HPDE6-E6E7 (cell line): ENCODE data around the gene AOC3.
"Not testable (repeated sequence)": the region's sequence is repeated elsewhere in the genome, so short reads cannot be mapped to it uniquely, and the experiment has no call there.

Experiments
- DNase-seq: peaks from one replicate; pipeline ENCODE4 v3.0.0; 2011; ENCODE audit warnings: missing footprints; ENCODE audit errors: extremely low spot score

Gene AOC3

DNA sequence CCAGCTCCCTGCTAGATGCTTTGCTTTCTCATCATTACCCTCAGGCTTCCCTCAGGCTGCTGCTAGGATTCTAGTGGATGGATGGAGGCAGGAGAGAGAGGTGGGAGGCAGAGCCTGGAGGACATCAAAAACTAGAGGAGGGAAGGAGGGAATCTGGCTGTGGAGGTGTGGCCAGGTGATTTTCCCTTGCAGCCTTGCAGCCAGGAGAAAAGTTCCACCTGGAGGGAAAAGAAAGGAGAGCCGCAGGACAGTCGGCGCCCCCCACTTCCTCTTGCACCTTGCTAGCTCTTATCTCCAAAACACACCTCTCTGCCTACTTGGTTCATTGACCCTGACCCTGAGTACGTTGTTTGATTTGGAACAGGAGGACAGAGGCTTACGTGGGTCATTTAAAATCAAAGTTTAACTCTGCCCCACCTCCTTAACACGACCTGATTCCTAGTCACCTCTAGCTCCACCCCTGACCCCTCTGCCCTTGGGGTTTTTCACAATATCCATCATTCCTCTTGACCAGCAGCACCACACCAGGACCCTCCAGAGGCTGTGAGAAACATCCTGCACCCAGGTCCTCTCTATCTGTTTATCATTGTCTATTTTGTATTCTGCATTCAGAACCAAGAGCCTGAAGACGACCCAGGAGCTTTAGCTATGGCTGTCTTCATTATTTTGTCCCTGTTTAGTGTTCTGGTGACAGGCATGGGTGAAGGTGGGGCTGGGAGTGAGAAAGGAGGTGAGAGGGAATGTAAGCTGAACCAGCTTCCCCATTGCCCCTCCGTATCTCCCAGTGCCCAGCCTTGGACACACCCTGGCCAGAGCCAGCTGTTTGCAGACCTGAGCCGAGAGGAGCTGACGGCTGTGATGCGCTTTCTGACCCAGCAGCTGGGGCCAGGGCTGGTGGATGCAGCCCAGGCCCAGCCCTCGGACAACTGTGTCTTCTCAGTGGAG, 15.9 kb downstream of the AOC3 start:
- DNase-seq, result no peak

DNA sequence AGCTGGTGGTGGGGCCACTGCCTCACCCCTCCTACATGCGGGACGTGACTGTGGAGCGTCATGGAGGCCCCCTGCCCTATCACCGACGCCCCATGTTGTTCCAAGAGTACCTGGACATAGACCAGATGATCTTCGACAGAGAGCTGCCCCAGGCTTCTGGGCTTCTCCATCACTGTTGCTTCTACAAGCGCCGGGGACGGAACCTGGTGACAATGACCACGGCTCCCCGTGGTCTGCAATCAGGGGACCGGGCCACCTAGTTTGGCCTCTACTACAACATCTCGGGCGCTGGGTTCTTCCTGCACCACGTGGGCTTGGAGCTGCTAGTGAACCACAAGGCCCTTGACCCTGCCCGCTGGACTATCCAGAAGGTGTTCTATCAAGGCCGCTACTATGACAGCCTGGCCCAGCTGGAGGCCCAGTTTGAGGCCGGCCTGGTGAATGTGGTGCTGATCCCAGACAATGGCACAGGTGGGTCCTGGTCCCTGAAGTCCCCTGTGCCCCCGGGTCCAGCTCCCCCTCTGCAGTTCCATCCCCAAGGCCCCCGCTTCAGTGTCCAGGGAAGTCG, 16.8 kb downstream of the AOC3 start:
- not testable (repeated sequence) for DNase-seq

DNA sequence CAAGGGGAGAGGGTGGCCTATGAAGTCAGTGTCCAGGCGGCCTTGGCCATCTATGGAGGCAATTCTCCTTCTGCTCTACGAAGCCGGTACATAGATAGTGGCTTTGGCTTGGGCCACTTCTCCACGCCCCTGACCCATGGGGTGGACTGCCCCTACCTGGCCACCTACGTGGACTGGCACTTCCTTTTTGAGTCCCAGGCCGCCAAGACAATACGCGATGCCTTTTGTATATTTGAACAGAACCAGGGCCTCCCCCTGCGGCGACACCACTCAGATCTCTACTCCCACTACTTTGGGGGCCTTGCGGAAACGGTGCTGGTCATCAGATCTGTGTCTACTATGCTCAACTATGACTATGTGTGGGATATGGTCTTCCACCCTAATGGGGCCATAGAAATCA, 17.3 kb downstream of the AOC3 start:
- DNase-seq, result no peak

DNA sequence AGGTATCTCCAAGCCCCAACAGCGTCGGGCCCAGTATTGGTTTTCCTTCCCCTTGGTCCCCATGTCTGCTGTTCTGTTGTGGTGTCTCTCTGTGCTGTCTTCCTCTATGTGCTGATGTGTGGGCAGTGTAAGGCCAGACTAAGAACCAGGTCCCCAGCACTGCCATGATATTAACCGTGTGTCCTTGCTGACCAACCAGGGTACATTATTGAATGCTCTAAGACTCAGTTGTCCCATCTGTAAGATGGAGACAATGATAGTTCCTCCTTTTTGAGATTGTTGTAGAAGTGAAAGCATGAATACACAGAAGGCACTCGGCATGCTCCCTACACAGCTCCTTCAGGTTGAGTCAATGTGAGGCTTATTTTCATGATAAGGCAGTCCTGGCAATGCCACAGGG, 20.6 kb downstream of the AOC3 start:
- DNase-seq, result no peak

DNA sequence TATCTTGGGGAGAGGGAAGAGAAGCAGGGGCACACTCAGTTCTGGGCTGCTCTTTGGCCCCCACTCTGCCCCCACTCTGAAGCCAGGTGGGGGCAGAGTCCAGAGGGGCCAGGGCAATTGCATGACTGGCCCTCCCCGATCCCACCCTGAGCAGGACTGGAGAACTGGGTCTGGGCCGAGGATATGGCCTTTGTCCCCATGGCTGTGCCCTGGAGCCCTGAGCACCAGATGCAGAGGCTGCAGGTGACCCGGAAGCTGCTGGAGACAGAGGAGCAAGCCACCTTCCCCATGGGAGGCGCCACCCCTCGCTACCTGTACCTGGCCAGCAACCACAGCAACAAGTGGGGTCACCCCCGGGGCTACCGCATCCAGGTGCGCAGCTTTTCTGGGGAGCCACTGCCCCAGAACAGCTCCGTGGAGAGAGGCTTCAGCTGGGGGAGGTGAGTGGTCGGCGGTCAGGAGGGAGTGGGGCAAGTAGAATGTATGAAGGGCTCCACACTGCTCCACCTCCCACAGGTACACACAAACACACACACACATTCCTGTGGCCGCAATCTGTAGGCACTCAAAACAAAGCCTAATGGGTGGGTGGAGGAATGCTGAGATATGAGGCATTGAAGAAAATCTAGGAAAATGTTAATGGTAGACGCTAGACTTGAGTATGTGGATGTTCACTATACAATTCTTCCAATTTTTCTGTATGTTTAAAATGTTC, 21.4 kb downstream of the AOC3 start:
- no peak for DNase-seq

DNA sequence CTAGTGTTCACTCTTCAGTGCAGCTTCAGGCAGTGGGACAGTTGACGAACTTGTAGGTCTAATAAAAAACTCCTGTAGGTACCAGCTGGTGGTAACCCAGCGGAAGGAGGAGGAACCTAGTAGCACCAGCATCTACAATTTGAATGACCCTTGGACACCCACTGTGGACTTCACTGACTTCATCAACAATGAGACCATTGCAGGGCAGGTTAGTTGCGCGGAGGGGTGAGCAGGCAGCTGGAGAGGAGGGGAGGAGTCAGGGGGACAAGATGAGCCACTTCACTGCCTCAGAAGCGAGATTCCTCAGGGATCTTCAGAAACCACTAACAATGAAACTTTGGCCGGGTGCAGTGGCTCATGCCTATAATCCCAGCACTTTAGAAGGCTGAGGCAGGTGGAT, 22.3 kb downstream of the AOC3 start:
- DNase-seq, result no peak

DNA sequence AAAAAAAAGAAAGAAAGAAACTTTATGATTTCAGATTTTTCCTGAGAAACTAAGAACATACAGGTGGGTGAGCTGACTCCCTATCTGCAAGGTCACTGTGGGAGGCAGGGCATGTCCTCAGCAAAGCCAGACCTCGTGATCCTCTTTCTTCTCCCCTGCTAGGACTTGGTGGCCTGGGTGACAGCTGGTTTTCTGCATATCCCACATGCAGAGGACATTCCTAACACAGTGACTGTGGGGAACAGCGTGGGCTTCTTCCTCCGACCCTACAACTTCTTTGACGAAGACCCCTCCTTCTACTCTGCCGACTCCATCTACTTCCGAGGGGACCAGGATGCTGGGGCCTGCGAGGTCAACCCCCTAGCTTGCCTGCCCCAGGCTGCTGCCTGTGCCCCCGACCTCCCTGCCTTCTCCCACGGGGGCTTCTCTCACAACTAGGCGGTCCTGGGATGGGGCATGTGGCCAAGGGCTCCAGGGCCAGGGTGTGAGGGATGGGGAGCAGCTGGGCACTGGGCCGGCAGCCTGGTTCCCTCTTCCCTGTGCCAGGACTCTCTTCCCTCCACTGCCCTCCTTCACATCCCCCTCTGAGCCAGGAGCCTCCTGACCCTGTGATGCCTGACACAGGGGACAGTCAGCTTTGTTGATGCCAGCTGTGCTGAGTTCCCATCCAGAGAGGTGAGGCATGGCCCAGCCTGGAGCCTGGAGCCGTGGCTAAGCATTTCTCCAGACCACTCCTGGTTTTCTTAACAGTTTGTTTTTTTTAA, 23.1 kb downstream of the AOC3 start:
- not testable (repeated sequence) for DNase-seq

DNA sequence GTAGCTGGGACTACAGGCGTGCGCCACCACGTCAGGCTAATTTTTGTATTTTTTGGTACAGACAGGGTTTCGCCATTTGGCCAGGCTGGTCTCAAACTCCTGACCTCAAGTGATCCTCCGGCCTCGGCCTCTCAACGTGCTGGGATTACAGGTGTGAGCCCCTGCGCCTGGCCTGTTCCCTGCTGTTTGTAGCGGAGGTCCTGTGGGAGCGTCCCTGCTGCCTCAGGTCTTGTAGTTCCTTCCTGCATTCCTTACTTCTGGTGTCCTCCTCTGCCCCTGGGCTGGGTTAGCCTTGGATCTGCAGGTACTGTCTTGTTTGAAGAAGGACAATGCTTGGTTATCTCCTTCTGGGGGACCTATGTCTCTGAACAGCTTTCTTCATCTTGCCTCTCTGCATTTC, 26.0 kb downstream of the AOC3 start:
- DNase-seq, result no peak

DNA sequence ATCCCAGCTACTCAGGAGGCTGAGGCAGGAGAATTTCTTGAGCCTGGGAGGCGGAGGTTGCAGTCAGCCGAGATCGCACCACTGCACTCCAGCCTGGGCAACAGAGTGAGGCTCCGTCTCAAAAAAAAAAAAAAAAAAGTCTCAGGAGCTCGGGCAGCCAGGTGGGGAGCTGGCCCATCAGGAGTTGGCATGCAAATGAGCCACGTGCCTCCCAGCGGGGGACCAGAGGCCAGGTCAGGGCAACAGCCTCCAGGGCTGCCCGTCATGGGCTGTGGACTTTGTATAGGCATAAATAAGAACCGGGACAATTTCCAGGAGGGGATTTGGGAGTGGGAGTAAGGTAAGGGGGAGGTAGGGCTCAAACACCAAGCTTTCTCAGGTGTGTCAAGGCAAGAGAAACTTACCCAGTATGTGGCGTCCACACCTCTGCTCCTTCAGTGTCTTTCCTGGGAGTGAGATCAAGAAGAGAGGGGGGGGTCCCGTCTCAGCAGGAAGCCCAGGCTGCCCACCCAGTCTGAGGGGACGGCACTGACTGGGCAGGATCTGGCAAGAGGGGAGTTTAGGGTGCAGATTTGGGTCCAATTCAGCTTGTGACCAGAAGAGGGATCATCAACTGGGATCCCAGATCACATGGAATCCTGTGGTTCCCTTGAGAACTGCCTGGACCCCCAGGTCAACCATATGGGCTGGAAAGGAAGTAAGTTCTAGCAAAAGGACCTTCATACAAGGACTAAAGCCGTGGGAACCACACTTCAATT, 27.3 kb downstream of the AOC3 start:
- DNase-seq, result no peak

DNA sequence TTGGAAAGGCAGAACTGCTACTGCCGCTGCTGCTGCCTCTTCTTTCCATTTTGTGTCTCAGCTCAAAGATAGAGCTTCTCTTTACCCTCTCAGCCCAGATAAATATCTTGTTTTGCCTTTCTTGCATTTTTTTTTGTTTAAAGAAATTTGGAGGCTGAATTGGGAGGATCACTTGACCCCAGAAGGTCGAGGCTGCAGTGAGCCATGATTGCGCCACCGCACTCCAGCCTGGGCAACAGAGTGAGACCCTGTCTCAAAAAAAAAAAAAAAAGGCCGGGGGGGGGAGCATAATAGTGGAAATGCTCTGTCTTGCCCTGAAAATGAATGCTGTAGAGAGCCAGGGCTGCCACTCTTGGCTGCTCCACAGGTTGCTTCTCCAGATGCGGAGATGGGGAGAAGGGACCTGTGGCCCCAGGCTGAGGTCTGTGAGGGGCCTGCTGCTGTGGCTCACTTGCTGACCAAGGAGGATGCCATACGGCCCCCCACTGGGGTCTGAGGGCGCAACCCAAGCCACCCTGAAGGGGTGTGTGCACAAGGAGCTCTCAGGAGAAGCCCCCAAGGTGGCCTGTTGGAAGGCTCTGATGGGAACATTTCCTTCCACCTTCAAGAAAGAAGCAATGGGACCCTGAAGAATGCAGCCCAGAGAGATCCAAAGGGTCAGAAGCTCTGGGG, 28.1 kb downstream of the AOC3 start:
- no peak for DNase-seq

DNA sequence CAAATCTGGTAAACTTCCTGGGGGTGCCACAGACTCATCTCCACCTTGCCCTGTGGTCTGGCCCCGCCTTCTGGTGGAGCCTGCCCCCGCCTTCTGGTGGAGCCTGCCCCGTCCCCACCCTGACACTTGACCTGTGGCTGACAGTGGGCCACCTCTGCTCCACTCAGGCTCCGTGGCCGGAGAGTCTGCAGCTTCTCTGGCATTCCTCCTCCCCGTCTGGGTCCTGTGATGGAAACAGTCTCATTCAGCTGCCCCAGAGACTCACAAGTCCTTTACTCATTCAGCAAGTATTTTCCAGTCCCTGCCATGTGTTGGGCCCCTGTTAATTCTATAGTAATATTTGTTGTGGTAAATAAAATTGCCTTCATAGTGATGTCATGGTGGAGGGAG, 28.6 kb downstream of the AOC3 start:
- DNase-seq, result no peak

DNA sequence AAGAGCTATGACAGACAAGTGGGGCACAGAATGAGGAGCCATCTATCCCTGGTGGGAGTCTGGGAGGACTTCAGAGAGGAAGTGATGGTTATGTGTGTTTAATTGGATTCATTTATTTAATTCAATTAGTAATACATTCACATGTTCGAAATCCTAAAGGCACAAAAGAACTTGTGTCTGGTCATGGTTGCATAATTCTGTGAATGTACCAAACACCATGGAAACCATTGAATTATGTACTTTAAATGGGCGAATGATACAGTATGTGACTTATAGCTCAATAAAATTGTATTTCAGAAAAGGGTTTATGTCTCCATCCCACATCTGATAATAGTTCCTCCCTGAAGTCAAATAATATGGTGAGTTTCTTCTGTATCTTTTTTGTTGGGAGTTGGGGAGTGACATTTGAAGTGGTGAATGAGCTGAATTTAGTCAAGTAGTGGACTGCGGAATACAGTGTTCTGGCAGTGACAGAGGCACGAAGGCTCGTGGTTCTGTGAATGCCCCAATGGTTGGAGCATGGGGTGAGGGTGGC, 29.8 kb downstream of the AOC3 start:
- no peak for DNase-seq

DNA sequence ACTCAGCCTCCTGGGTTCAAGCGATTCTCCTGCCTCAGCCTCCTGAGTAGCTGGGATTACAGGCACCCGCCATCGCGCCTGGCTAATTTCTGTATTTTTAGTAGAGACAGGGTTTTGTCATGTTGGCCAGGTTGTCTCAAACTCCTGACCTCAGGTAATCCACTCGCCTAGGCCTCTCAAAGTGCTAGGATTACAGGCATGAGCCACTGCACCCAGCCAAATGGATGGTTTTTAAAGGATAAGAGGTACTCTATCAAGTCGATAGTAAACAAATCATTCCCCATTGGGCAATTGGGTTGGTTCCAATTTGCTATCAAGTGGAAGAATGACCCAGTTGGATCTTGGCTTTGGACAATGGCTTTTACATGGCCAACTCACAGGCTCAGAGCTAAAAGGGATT, 30.7 kb downstream of the AOC3 start:
- DNase-seq, result not testable (repeated sequence)

DNA sequence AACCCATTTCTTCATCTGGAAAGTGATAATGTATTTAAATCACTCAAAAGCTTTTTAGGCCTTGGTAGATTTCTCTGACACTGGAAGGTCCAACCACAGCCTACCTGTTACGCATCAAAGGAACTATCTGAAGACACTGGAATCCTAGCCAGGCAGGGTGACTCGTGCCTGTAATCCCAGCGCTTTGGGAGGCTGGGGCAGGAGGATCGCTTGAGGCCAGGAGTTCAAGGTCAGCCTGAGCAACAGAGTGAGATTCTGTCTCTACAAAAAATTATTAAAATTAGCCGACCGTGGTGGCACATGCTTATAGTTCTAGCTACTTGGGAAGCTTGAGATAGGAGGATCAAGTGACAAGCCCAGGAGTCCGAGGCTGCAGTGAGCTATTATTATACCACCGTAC, 31.2 kb downstream of the AOC3 start:
- no peak for DNase-seq

DNA sequence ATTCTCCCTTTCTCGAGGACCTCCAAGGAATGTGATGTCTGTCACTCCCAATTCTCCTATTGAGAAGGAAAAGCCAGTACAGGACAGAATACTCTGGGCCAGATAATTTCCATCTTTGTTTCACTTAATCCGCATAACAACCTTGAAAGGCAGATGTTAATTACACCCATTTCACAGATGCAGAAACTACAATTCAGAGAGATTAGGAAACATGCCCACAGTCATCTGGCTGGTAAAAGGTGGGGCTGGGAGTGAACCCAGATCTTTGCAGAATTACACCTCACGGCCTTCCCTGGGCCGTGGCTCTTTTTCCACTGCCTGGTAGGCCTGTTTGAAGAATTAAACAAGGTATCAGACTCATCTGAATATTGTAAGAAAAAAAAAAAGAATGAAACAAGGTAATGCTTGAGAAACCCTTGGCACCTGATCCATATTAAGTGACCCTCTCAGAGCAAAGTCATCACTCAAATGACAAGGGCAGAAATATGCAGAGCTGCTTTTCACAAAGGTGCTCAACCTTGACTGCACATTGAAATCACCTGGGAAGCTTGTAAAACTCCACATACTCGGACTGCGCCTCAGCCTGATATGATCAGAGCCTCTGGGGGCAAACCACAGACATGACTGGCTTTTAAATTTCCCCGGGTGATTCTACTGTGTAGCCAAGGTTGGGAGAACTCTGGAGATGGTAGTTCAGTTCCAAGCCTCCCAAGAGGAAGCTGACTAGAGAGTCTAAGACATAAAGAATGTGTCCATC, 33.0 kb downstream of the AOC3 start:
- no peak for DNase-seq

DNA sequence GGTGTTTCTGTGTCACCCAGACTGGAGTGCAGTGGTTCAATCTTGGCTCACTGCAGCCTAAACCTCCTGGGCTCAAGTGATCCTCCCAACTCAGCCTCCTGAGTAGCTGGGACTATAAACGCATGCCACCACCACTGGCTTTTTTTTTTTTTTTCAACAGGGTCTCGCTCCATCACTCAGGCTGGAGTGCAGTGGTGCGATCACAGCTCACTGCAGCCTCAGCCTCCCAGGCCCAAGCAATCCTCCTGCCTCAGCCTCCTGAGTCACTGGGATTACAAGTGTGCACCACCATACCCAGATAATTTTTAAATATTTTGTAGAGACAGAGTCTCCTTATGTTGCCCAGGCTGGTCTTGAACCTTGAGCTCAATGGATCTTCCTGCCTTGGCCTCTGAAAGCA, 34.8 kb downstream of the AOC3 start:
- not testable (repeated sequence) for DNase-seq

DNA sequence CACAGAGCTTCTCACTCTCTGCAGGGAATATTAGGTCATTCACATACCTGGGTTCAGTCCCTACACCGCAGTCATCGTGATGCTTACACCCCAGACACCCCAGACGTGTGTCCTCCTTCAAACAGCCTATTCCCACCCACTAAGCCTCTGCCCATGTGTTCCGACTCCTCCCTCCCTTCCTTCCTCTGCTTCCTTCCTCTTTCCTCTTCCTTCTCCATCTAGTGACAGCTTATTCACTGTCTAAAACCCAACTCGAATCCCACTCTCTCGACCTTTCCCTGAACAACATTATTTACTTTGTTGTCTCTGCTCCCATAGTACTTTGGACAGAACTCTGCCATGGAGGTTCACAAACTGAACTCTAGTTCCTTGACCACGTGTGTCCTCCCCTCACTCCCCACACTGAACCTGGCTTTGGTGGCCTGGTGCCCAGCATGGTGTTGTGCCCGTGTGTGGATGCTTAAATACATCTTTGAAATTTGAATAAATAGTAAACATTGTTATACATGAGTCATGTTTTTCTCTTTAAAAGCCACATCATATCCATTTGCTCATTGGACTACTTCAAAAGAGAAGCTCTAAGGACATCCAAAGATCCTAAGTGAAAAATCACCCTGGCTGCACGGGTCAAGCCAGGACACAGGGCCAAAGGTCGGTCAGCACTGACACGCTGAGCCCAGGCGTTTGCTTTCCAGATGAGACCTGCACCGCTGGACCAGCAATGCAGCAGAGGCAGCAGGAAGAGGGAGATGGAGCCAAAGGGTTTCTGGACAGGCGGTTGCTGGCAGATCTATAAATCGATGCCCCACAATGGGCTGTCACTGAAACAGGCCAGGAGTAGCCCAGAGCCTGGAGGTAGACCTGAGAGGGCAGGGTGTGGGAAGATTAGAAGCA, 35.5 kb downstream of the AOC3 start:
- no peak for DNase-seq

DNA sequence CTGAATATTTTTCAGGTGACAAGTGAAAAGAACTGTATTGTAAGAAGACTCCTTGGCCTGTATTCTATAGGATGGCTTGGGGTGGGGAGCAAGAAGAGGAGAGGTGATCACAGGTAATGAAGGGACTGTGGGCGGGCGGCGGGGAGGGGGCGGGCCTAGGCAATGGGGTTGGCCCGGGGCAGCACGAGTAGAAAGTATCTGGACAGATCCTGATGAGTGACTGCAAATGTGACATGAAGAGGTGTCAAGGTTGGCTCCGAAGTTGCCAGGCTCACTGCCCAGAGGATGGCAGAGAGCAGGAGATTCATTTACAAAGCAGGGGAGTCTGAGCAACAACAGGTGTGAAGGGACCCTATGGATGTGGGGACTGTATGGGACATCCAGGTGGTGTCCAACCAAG, 38.8 kb downstream of the AOC3 start:
- no peak for DNase-seq
